ENCODE measurements around the gene ELMO1.

Gene ELMO1

DNA sequence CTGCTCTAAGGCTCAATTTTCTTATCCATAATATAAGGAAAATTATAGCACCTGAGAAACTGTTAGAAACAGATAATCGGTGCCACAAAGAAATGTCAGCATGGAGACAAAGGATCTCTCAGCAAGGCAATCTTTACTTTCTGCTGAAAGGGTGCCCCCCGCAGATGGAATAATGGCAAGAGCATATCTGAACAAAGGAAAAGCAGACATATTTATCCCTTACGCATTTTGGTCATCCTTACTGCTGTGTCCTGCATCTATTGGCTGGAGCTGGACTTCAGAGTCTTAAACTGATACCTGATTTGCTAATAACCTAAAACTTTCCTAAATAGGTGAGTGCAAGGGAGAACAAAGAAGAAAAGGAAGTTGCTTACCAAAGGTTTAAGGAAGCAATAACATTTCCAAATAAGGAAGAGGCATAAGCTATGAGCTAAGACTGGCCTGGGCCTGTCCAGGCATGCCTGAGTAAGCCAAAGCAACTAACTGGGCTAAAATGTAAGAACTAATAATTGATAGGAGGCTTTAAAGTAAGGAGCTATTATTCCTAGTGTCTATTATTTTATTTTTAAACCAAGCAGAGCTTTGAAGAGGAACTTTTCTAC is 39.6 kb upstream of the ELMO1 start:
- Histone ChIP-seq H3K4ac (ENCODE audit: low read depth, low read length) (no peak overlapping the region), H4K91ac (ENCODE audit: low read depth, low read length) (no peak overlapping the region), H2BK12ac (ENCODE audit: low read length) (no peak overlapping the region), H3K79me1 (ENCODE audit: low read length) (peaks cover 9% of the 10 kb centered on the region), H3K14ac (ENCODE audit: low read length) (no peak overlapping the region), H2BK120ac (ENCODE audit: insufficient read depth, low read length, poor library complexity) (no peak overlapping the region), H3K27ac (ENCODE audit: low read depth, low read length) (no peak overlapping the region), H3K4me1 (ENCODE audit: control insufficient read depth in 1 of 2, insufficient read depth in 2 of 2, low read length in 2 of 2) (peaks cover 1 to 2% of the 10 kb centered on the region in 2 experiments), H3K4me3 (ENCODE audit: low read depth, low read length) (no peak overlapping the region), H3K27me3 (ENCODE audit: insufficient read depth, low read length) (no peaks in the 10 kb centered on the region), H3K4me2 (ENCODE audit: low read length) (no peak overlapping the region), H4K8ac (ENCODE audit: low read depth, low read length) (no peak overlapping the region), H3K9me3 (ENCODE audit: insufficient read depth, low read depth, low read length) (peaks cover 6% of the 10 kb centered on the region), H2BK5ac (ENCODE audit: low read depth, low read length, poor library complexity) (no peak overlapping the region), H4K12ac (ENCODE audit: low read depth, low read length) (no peak overlapping the region), H3K36me3 (ENCODE audit: control insufficient read depth in 1 of 2, insufficient read depth in 2 of 2, low read length in 2 of 2) (no peaks in the 10 kb centered on the region), H3K9ac (ENCODE audit: low read length) (no peak overlapping the region), H3K79me2 (ENCODE audit: control insufficient read depth, insufficient read depth, low read length, poor library complexity) (no peaks in the 10 kb centered on the region), H2AK5ac (ENCODE audit: low read length) (no peak overlapping the region), H3K18ac (ENCODE audit: low read length) (no peak overlapping the region), H2AFZ (ENCODE audit: insufficient read depth, low read length, poor library complexity) (no peak overlapping the region), H3K23ac (ENCODE audit: low read length) (no peak overlapping the region)
- no CpG with 5 or more reads among the region's 3 CpGs for WGBS (ENCODE audit: extremely low coverage, insufficient coverage, insufficient read length)
- no peak for DNase-seq

- WGBS (ENCODE audit: extremely low coverage, insufficient coverage, insufficient read length): no CpG with 5 or more reads among the region's 6 CpGs
- Histone ChIP-seq H4K12ac (ENCODE audit: low read depth, low read length) (no peak overlapping the region), H3K36me3 (ENCODE audit: control insufficient read depth in 1 of 2, insufficient read depth in 2 of 2, low read length in 2 of 2) (no peaks in the 10 kb centered on the region), H2AK5ac (ENCODE audit: low read length) (no peak overlapping the region), H3K79me1 (ENCODE audit: low read length) (no peaks in the 10 kb centered on the region), H4K91ac (ENCODE audit: low read depth, low read length) (no peak overlapping the region), H2AFZ (ENCODE audit: insufficient read depth, low read length, poor library complexity) (no peak overlapping the region), H2BK12ac (ENCODE audit: low read length) (peak overlapping the region; percentile 52), H3K14ac (ENCODE audit: low read length) (no peak overlapping the region), H3K4ac (ENCODE audit: low read depth, low read length) (no peak overlapping the region), H3K4me3 (ENCODE audit: low read depth, low read length) (no peak overlapping the region), H3K79me2 (ENCODE audit: control insufficient read depth, insufficient read depth, low read length, poor library complexity) (no peaks in the 10 kb centered on the region), H3K9ac (ENCODE audit: low read length) (no peak overlapping the region), H3K4me1 (ENCODE audit: control insufficient read depth in 1 of 2, insufficient read depth in 2 of 2, low read length in 2 of 2) (peaks cover 6 to 8% of the 10 kb centered on the region in 2 experiments), H3K27ac (ENCODE audit: low read depth, low read length) (no peak overlapping the region), H3K9me3 (ENCODE audit: insufficient read depth, low read depth, low read length) (peaks cover 2% of the 10 kb centered on the region), H2BK120ac (ENCODE audit: insufficient read depth, low read length, poor library complexity) (peak overlapping the region; percentile 46), H4K8ac (ENCODE audit: low read depth, low read length) (no peak overlapping the region), H3K23ac (ENCODE audit: low read length) (no peak overlapping the region), H3K18ac (ENCODE audit: low read length) (no peak overlapping the region), H2BK5ac (ENCODE audit: low read depth, low read length, poor library complexity) (no peak overlapping the region), H3K27me3 (ENCODE audit: insufficient read depth, low read length) (no peaks in the 10 kb centered on the region), H3K4me2 (ENCODE audit: low read length) (no peak overlapping the region)
- no peak for DNase-seq
These were observed 35.9 kb upstream of the ELMO1 start for GRCh38 chr7:37484426-37485073.

DNA sequence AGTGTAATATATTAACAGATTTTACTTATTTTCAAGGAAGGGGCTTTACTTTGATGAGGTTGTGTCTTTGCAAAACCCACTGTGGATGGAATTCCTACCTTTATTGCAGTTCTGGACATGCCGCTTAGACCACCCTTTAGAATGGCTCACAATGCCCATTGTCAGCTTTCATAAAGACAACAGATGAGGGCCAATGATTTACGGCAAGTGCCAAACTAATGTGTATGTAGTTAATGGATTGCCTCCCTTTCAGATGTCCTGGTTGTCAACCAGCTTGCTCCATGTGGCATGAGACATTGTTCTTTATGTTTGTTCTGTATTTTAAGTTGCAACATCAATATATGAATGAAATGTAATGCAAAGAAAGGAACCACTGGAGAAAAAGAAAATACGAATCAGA is 35.0 kb upstream of the ELMO1 start:
- H3K27ac ChIP-seq (ENCODE audit: low read depth, low read length): no peak overlapping the region
- H3K36me3 ChIP-seq (ENCODE audit: control insufficient read depth in 1 of 2, insufficient read depth in 2 of 2, low read length in 2 of 2): no peaks in the 10 kb centered on the region
- H3K4ac ChIP-seq (ENCODE audit: low read depth, low read length): no peak overlapping the region
- no peak overlapping the region for H2AFZ ChIP-seq (ENCODE audit: insufficient read depth, low read length, poor library complexity)
- H2BK12ac ChIP-seq (ENCODE audit: low read length): no peak overlapping the region
- DNase-seq: no peak
- peaks cover 2% of the 10 kb centered on the region for H3K9me3 ChIP-seq (ENCODE audit: insufficient read depth, low read depth, low read length)
- H3K23ac ChIP-seq (ENCODE audit: low read length): no peak overlapping the region
- H4K12ac ChIP-seq (ENCODE audit: low read depth, low read length): no peak overlapping the region
- H3K18ac ChIP-seq (ENCODE audit: low read length): no peak overlapping the region
- no peak overlapping the region for H4K8ac ChIP-seq (ENCODE audit: low read depth, low read length)
- peaks cover 6 to 8% of the 10 kb centered on the region in 2 experiments for H3K4me1 ChIP-seq (ENCODE audit: control insufficient read depth in 1 of 2, insufficient read depth in 2 of 2, low read length in 2 of 2)
- H2BK120ac ChIP-seq (ENCODE audit: insufficient read depth, low read length, poor library complexity): no peak overlapping the region
- no peak overlapping the region for H3K4me2 ChIP-seq (ENCODE audit: low read length)
- no peak overlapping the region for H3K4me3 ChIP-seq (ENCODE audit: low read depth, low read length)
- H4K91ac ChIP-seq (ENCODE audit: low read depth, low read length): no peak overlapping the region
- no peak overlapping the region for H2BK5ac ChIP-seq (ENCODE audit: low read depth, low read length, poor library complexity)
- no peaks in the 10 kb centered on the region for H3K79me1 ChIP-seq (ENCODE audit: low read length)
- no peak overlapping the region for H2AK5ac ChIP-seq (ENCODE audit: low read length)
- no peak overlapping the region for H3K9ac ChIP-seq (ENCODE audit: low read length)
- WGBS (ENCODE audit: extremely low coverage, insufficient coverage, insufficient read length): no CpG with 5 or more reads among the region's 3 CpGs
- H3K27me3 ChIP-seq (ENCODE audit: insufficient read depth, low read length): no peaks in the 10 kb centered on the region
- no peak overlapping the region for H3K14ac ChIP-seq (ENCODE audit: low read length)
- no peaks in the 10 kb centered on the region for H3K79me2 ChIP-seq (ENCODE audit: control insufficient read depth, insufficient read depth, low read length, poor library complexity)

DNA sequence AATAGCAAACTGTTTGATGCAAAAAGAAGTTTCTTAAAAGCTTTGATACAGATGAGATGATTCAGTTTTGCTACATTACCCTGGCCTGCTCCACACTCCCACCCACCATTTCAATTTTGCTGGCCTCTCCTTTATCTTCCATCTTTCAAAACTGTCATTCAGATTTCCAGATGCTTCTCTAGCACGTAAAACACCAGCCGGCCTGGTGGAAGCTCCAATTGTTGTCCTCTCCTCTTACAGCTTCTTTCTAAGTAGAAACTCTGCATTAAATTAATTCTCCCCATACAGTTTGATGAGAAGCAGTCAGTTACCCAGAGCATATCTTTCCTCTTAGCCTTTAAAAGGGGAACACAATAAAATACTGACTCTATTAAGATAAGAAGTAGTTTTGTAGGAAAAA is 34.3 kb upstream of the ELMO1 start:
- Histone ChIP-seq H3K4me1 (ENCODE audit: control insufficient read depth in 1 of 2, insufficient read depth in 2 of 2, low read length in 2 of 2) (peaks cover 6 to 8% of the 10 kb centered on the region in 2 experiments), H4K8ac (ENCODE audit: low read depth, low read length) (no peak overlapping the region), H2AK5ac (ENCODE audit: low read length) (no peak overlapping the region), H2BK120ac (ENCODE audit: insufficient read depth, low read length, poor library complexity) (no peak overlapping the region), H3K23ac (ENCODE audit: low read length) (no peak overlapping the region), H3K79me2 (ENCODE audit: control insufficient read depth, insufficient read depth, low read length, poor library complexity) (no peaks in the 10 kb centered on the region), H4K91ac (ENCODE audit: low read depth, low read length) (no peak overlapping the region), H3K4me2 (ENCODE audit: low read length) (no peak overlapping the region), H3K9me3 (ENCODE audit: insufficient read depth, low read depth, low read length) (peaks cover 2% of the 10 kb centered on the region), H3K18ac (ENCODE audit: low read length) (no peak overlapping the region), H3K9ac (ENCODE audit: low read length) (no peak overlapping the region), H3K4ac (ENCODE audit: low read depth, low read length) (no peak overlapping the region), H4K12ac (ENCODE audit: low read depth, low read length) (no peak overlapping the region), H3K27me3 (ENCODE audit: insufficient read depth, low read length) (no peaks in the 10 kb centered on the region), H2AFZ (ENCODE audit: insufficient read depth, low read length, poor library complexity) (no peak overlapping the region), H2BK12ac (ENCODE audit: low read length) (no peak overlapping the region), H3K27ac (ENCODE audit: low read depth, low read length) (no peak overlapping the region), H3K14ac (ENCODE audit: low read length) (no peak overlapping the region), H2BK5ac (ENCODE audit: low read depth, low read length, poor library complexity) (no peak overlapping the region), H3K4me3 (ENCODE audit: low read depth, low read length) (no peak overlapping the region), H3K36me3 (ENCODE audit: control insufficient read depth in 1 of 2, insufficient read depth in 2 of 2, low read length in 2 of 2) (no peaks in the 10 kb centered on the region), H3K79me1 (ENCODE audit: low read length) (no peaks in the 10 kb centered on the region)
- DNase-seq: no peak
- WGBS (ENCODE audit: extremely low coverage, insufficient coverage, insufficient read length): no CpG with 5 or more reads among the region's 2 CpGs

Data from trophoblast cell (in vitro differentiated cells and primary cell).